Upper lobe of left lung (tissue), 4 donors: ENCODE measurements around the gene PROB1.
"Not testable (repeated sequence)": the region's sequence is repeated elsewhere in the genome, so short reads cannot be mapped to it uniquely, and the experiment has no call there.

Experiments used
- EP300 ChIP-seq, 4 donors: sonication (generic); formaldehyde crosslinking; IDR thresholded peaks; one replicate each; pipeline ENCODE4 v1.5.1; 2017; ENCODE audit warnings: antibody characterized with exemption in 4 of 4, control low read depth in 2 of 4
- TF ChIP-seq, protein P1 (sequence below), 6 experiments: fragments of 450-650 bp in 4 of 6; fragments of 200-600 bp in 2 of 6; sonication (generic) in 2 of 6; IDR thresholded peaks; one replicate each; pipeline ENCODE4 v1.5.1; 2016 to 2019; ENCODE audit warnings: antibody characterized with exemption in 6 of 6

- TF ChIP-seq, protein P1, sequence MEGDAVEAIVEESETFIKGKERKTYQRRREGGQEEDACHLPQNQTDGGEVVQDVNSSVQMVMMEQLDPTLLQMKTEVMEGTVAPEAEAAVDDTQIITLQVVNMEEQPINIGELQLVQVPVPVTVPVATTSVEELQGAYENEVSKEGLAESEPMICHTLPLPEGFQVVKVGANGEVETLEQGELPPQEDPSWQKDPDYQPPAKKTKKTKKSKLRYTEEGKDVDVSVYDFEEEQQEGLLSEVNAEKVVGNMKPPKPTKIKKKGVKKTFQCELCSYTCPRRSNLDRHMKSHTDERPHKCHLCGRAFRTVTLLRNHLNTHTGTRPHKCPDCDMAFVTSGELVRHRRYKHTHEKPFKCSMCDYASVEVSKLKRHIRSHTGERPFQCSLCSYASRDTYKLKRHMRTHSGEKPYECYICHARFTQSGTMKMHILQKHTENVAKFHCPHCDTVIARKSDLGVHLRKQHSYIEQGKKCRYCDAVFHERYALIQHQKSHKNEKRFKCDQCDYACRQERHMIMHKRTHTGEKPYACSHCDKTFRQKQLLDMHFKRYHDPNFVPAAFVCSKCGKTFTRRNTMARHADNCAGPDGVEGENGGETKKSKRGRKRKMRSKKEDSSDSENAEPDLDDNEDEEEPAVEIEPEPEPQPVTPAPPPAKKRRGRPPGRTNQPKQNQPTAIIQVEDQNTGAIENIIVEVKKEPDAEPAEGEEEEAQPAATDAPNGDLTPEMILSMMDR (IDR thresholded peaks at IDR 0.05): not testable (repeated sequence)
- TF ChIP-seq EP300 (IDR thresholded peaks at IDR 0.05): not testable (repeated sequence)
These were observed 45.5 kb upstream of the PROB1 start for GRCh38 chr5:139440416-139440815.
